Measurements from ENCODE around the gene CACNA2D3.

DNA sequence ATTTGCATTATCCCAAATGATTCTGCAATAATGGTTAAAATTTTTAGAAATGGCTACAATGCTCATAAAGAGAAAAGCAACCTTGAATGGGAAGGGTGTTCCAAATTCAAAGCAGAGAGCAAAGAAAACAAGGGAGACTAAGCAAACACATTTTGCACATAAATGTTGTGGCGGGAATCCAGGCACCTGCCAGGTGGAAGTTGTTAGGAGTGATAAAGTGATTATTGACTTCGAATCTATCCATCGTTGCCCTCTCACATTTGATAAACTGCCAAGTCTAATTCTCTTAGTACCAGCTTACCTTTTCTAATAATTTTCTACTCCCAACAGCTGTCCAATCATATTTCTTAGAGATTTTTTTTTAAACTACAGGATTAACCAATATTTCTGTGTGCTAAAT lies 244.5 kb downstream of the CACNA2D3 start:
- TF ChIP-seq, protein P1, sequence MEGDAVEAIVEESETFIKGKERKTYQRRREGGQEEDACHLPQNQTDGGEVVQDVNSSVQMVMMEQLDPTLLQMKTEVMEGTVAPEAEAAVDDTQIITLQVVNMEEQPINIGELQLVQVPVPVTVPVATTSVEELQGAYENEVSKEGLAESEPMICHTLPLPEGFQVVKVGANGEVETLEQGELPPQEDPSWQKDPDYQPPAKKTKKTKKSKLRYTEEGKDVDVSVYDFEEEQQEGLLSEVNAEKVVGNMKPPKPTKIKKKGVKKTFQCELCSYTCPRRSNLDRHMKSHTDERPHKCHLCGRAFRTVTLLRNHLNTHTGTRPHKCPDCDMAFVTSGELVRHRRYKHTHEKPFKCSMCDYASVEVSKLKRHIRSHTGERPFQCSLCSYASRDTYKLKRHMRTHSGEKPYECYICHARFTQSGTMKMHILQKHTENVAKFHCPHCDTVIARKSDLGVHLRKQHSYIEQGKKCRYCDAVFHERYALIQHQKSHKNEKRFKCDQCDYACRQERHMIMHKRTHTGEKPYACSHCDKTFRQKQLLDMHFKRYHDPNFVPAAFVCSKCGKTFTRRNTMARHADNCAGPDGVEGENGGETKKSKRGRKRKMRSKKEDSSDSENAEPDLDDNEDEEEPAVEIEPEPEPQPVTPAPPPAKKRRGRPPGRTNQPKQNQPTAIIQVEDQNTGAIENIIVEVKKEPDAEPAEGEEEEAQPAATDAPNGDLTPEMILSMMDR (IDR thresholded peaks at IDR 0.05) = no peak
- TF ChIP-seq POLR2AphosphoS5 (IDR thresholded peaks at IDR 0.05) = no peak

Measured in transverse colon (tissue), 4 donors.